K562 (cell line): ENCODE results near the gene DOCK4. TPM values are rescaled to one million over a fixed set of nuclear protein-coding genes. Genes with fewer than 3 reads are reported as not detected.

Experiments used
- ATAC-seq: fragments of 200-7000 bp; cut with Tn5 transposase; 3 replicates; pipeline ENCODE4 v1.9.1; 2020; ENCODE audit warnings: moderate library complexity
- BruUV-seq: library from RNA; stranded (reverse); fragments of 400-500 nt; replicated peaks from 2 replicates; lab custom pipeline; 2021; lab: Mats Ljungman, UMichigan
- CTCF ChIA-PET: fragments of 300-600 bp; formaldehyde crosslinking; extraction: SDS; loops from one replicate; lab custom pipeline; 2021; ENCODE audit warnings: low intra/inter-chr PET ratio; lab: Yijun Ruan, JAX
- POLR2A ChIA-PET: fragments of 300-600, 350-650 bp; sonication (Branson Sonifier 250); formaldehyde crosslinking; extraction: SDS; loops from one replicate; lab custom pipeline; 2021; ENCODE audit warnings: antibody characterized with exemption, inconsistent platforms; lab: Yijun Ruan, JAX
- DNase-seq, 4 experiments: peaks; one replicate each; pipeline versions ENCODE4 v3.0.0 to v3.0.0-alpha.2; 2011 to 2018; ENCODE audit warnings: low spot score in 3 of 4, mixed read lengths in 3 of 4; ENCODE audit errors: extremely low read depth in 1 of 4
- FAIRE-seq: peaks from 2 replicates; lab custom pipeline; 2011; peaks lifted over from hg19 to GRCh38; lab: Jason Lieb, UNC
- H2AFZ ChIP-seq: 2 replicates; pipeline ENCODE4 v1.6.0; 2011; ENCODE audit warnings: low read depth, low read length, control low read depth, inconsistent platforms
- H3K27ac ChIP-seq: fragments of 200-600 bp; 3 replicates; pipeline ENCODE4 v1.8.0; 2011; ENCODE audit warnings: low read depth, mild to moderate bottlenecking, control low read depth, inconsistent platforms, low read length, moderate library complexity, mixed read lengths; ENCODE audit errors: extremely low read depth
- H3K27me3 ChIP-seq, 2 experiments: fragments of 300-600 bp in 1 of 2; 2 replicates in 1 of 2; 3 replicates in 1 of 2; pipeline versions ENCODE4 v1.6.0 to v1.8.0; 2011; ENCODE audit warnings: inconsistent platforms in 2 of 2, low read length in 2 of 2, mild to moderate bottlenecking in 1 of 2, mixed read lengths in 1 of 2, moderate library complexity in 1 of 2; ENCODE audit not compliant: control insufficient read depth in 2 of 2, insufficient read depth in 2 of 2
- H3K36me3 ChIP-seq: fragments of 300-600 bp; 3 replicates; pipeline ENCODE4 v1.8.0; 2011; ENCODE audit warnings: mild to moderate bottlenecking, low read length, inconsistent platforms; ENCODE audit not compliant: control insufficient read depth, insufficient read depth
- H3K4me1 ChIP-seq, 2 experiments: fragments of 200-600 bp in 1 of 2; replicated peaks in 1 of 2; 2 replicates in 1 of 2; 3 replicates in 1 of 2; pipeline versions ENCODE4 v1.5.1 to v1.8.0; 2011; ENCODE audit warnings: inconsistent platforms in 2 of 2, low read length in 2 of 2, mild to moderate bottlenecking in 1 of 2, mixed read lengths in 1 of 2, moderate library complexity in 1 of 2; ENCODE audit not compliant: control insufficient read depth in 2 of 2, insufficient read depth in 2 of 2
- H3K4me2 ChIP-seq: 2 replicates; pipeline ENCODE4 v1.6.1; 2011; ENCODE audit warnings: low read length, control low read depth, inconsistent platforms, mixed read lengths; ENCODE audit not compliant: insufficient read depth
- H3K4me3 ChIP-seq: fragments of 200-600 bp; sonication (generic), shearing (Covaris generic); 2 replicates; pipeline ENCODE4 v1.5.1; 2016; ENCODE audit warnings: control low read depth, inconsistent platforms
- H3K79me2 ChIP-seq: fragments of 200-600 bp; 3 replicates; pipeline ENCODE4 v1.8.0; 2011; ENCODE audit warnings: low read length, inconsistent platforms; ENCODE audit not compliant: control insufficient read depth, insufficient read depth
- H3K9ac ChIP-seq, 2 experiments: 2 replicates each; pipeline versions ENCODE4 v1.6.0 to v1.6.1; 2011; ENCODE audit warnings: low read depth in 2 of 2, low read length in 2 of 2, control low read depth in 1 of 2, inconsistent platforms in 1 of 2, mild to moderate bottlenecking in 1 of 2, mixed read lengths in 1 of 2; ENCODE audit not compliant: insufficient read depth in 1 of 2
- H3K9me1 ChIP-seq: one replicate; pipeline ENCODE4 v1.6.0; 2011; ENCODE audit warnings: inconsistent platforms, mild to moderate bottlenecking, low read length, moderate library complexity; ENCODE audit not compliant: control insufficient read depth, insufficient read depth
- H3K9me3 ChIP-seq: replicated peaks from 2 replicates; pipeline ENCODE4 v1.5.1; 2011; ENCODE audit warnings: low read depth, low read length, inconsistent platforms; ENCODE audit not compliant: control insufficient read depth, insufficient read depth
- H4K20me1 ChIP-seq: replicated peaks from 2 replicates; pipeline ENCODE4 v1.6.1; 2011; ENCODE audit warnings: low read length, inconsistent platforms, mixed read lengths; ENCODE audit not compliant: control insufficient read depth, insufficient read depth
- KLF16 ChIP-seq: IDR thresholded peaks from 2 replicates; pipeline ENCODE4 v1.6.1; 2016; ENCODE audit warnings: antibody characterized with exemption
- MTF1 ChIP-seq: fragments of 250-450 bp; sonication (Bioruptor Pico); IDR thresholded peaks from 2 replicates; pipeline ENCODE4 v1.9.0; 2021; ENCODE audit warnings: moderate library complexity, mild to moderate bottlenecking, inconsistent platforms, borderline replicate concordance
- NR2C1 ChIP-seq, 2 experiments: fragments of 450-650 bp; IDR thresholded peaks; 2 replicates each; pipeline ENCODE4 v1.6.1; 2017; ENCODE audit warnings: mild to moderate bottlenecking in 2 of 2, antibody characterized with exemption in 1 of 2, inconsistent platforms in 1 of 2, missing compliant biosample characterization in 1 of 2, missing genetic modification characterization in 1 of 2
- PRPF4 ChIP-seq: fragments of 200-400 bp; formaldehyde crosslinking; IDR thresholded peaks from one replicate; pipeline ENCODE4 v1.6.1; 2017; ENCODE audit warnings: low read length, low read depth, mild to moderate bottlenecking; ENCODE audit not compliant: insufficient read depth, poor library complexity, severe bottlenecking
- SMAD2 ChIP-seq: fragments of 150-350 bp; IDR thresholded peaks from 2 replicates; pipeline ENCODE4 v1.6.1; 2014; ENCODE audit warnings: low read depth, mild to moderate bottlenecking, low read length
- SRSF9 ChIP-seq: fragments of 200-400 bp; formaldehyde crosslinking; IDR thresholded peaks from 2 replicates; pipeline ENCODE4 v1.6.1; 2017; ENCODE audit warnings: low read depth, low read length, borderline replicate concordance
- XRCC3 ChIP-seq: fragments of 450-650 bp; IDR thresholded peaks from 2 replicates; pipeline ENCODE4 v1.6.1; 2017; ENCODE audit warnings: mild to moderate bottlenecking, moderate library complexity
- ZKSCAN1 ChIP-seq: fragments of 150-350 bp; IDR thresholded peaks from 2 replicates; pipeline ENCODE4 v1.6.1; 2016; ENCODE audit warnings: low read depth, low read length
- ZNF583 ChIP-seq: fragments of 250-450 bp; sonication (Bioruptor Pico); IDR thresholded peaks from 2 replicates; pipeline ENCODE4 v1.4.0; 2020
- WGBS: fragments of 100-300 bp; shearing (Covaris generic); methylation state at CpG from one replicate; pipeline ENCODE4 v1.1.6; 2016; ENCODE audit warnings: low coverage, mixed read lengths; ENCODE audit not compliant: insufficient coverage; ENCODE audit errors: missing lambda C conversion rate; 5-methylcytosine and 5-hydroxymethylcytosine counted together
- in situ Hi-C: fragments of 300-500 bp; cut with MboI; formaldehyde crosslinking; loops from 4 replicates; pipeline ENCODE4 v1.15.0; 2018; ENCODE audit warnings: inconsistent platforms, mixed read lengths
- intact Hi-C: fragments of 100-400 bp; cut with micrococcal nuclease; formaldehyde crosslinking; loops from 2 replicates; pipeline ENCODE4 v1.14.2; 2022
- polyA plus RNA-seq, 8 experiments: library from polyadenylated mRNA; depleted of rRNA in 4 of 8; stranded (reverse) in 5 of 8; unstranded in 3 of 8; fragments of >200 nt; fragmentation: Nextera tagmentation in 2 of 8; fragmentation: Illumina TruSeq in 1 of 8; extraction: Ambion mirVana in 2 of 8; extraction: Trizol in 1 of 8; gene quantifications; 2 replicates each; pipeline versions ENCODE4 v1.2.1 to v1.2.3, GENCODE V29; 2011 to 2014; ENCODE audit warnings: inconsistent platforms in 1 of 8, missing spikeins in 1 of 8
- total RNA-seq, 7 experiments: library from RNA; depleted of rRNA in 6 of 7; stranded (reverse); fragments of >200 nt in 6 of 7; fragmentation: Illumina TruSeq in 2 of 7; extraction: Trizol in 2 of 7; gene quantifications; 2 replicates each; pipeline versions ENCODE4 v1.2.1 to v1.2.3, GENCODE V29; 2011 to 2021; ENCODE audit warnings: low replicate concordance in 1 of 7
- TF ChIP-seq, protein P1 (sequence below): fragments of 450-650 bp; formaldehyde crosslinking; IDR thresholded peaks from 2 replicates; pipeline ENCODE4 v1.4.0; 2022; ENCODE audit warnings: missing genetic modification characterization
- TF ChIP-seq, protein P2 (sequence below): sonication (generic); formaldehyde crosslinking; IDR thresholded peaks from 2 replicates; pipeline ENCODE4 v1.8.0; 2023; ENCODE audit warnings: missing genetic modification reagents, mild to moderate bottlenecking, borderline replicate concordance

DOCK4 gene
- total and polyA plus RNA-seq, 9 of the 15 experiments (the other 6 are each of a cell fraction or from before 2014, with no cell fraction given): 0.42 to 5.7 (median 2.3) TPM

DNA sequence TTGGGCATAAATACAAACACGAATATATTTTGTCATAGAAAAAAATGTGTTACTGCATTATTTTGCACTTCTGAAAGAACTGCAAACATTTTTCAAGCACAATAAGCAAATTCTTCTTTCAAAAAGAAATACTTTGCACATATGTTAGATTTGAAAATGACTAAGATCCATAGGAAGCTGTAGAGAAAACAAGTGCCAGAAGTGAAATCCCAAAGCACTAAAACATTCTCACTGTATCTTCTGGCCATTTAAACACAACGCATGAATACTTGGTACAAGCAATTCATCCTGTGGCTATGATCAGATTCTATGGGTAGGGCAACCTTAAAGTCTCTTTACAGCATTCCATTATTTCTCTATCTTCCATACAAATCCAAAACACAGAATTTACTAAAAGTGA is 418.5 kb downstream of the DOCK4 start:
- no peak overlapping the region for H3K4me3 ChIP-seq
- FAIRE-seq: no peak
- no peaks in the 10 kb centered on the region for H3K36me3 ChIP-seq
- H3K79me2 ChIP-seq: no peaks in the 10 kb centered on the region
- no peak for DNase-seq
- no peaks in the 10 kb centered on the region for H3K27me3 ChIP-seq
- CTCF ChIA-PET: no interaction called here
- no peak overlapping the region for H3K9ac ChIP-seq
- BruUV-seq: no TSS peak
- no peak for ATAC-seq
- H3K27ac ChIP-seq: no peak overlapping the region
- no peaks in the 10 kb centered on the region for H3K9me3 ChIP-seq
- 0% methylated on average over 2 of the region's 2 CpGs for WGBS
- no peaks in the 10 kb centered on the region for H4K20me1 ChIP-seq
- no peaks in the 10 kb centered on the region for H3K4me1 ChIP-seq
- H2AFZ ChIP-seq: no peak overlapping the region
- no peak overlapping the region for H3K4me2 ChIP-seq
- intact Hi-C loops: no loop called here
- POLR2A ChIA-PET: no interaction called here
- no peaks in the 10 kb centered on the region for H3K9me1 ChIP-seq
- in situ Hi-C loops: no loop called here
- TF ChIP-seq SRSF9 (no peak), SMAD2 (no peak), NR2C1 (IDR thresholded peaks at IDR 0.05) (no peak), NR2C1 (tag; IDR thresholded peaks at IDR 0.05) (no peak), KLF16 (no peak), PRPF4 (no peak), XRCC3 (no peak), ZNF583 (no peak), MTF1 (CRISPR knock-in tag) (no peak), ZKSCAN1 (no peak)
- TF ChIP-seq, protein P1, sequence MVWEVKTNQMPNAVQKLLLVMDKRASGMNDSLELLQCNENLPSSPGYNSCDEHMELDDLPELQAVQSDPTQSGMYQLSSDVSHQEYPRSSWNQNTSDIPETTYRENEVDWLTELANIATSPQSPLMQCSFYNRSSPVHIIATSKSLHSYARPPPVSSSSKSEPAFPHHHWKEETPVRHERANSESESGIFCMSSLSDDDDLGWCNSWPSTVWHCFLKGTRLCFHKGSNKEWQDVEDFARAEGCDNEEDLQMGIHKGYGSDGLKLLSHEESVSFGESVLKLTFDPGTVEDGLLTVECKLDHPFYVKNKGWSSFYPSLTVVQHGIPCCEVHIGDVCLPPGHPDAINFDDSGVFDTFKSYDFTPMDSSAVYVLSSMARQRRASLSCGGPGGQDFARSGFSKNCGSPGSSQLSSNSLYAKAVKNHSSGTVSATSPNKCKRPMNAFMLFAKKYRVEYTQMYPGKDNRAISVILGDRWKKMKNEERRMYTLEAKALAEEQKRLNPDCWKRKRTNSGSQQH (CRISPR knock-in tag): no peak
- TF ChIP-seq, protein P2, sequence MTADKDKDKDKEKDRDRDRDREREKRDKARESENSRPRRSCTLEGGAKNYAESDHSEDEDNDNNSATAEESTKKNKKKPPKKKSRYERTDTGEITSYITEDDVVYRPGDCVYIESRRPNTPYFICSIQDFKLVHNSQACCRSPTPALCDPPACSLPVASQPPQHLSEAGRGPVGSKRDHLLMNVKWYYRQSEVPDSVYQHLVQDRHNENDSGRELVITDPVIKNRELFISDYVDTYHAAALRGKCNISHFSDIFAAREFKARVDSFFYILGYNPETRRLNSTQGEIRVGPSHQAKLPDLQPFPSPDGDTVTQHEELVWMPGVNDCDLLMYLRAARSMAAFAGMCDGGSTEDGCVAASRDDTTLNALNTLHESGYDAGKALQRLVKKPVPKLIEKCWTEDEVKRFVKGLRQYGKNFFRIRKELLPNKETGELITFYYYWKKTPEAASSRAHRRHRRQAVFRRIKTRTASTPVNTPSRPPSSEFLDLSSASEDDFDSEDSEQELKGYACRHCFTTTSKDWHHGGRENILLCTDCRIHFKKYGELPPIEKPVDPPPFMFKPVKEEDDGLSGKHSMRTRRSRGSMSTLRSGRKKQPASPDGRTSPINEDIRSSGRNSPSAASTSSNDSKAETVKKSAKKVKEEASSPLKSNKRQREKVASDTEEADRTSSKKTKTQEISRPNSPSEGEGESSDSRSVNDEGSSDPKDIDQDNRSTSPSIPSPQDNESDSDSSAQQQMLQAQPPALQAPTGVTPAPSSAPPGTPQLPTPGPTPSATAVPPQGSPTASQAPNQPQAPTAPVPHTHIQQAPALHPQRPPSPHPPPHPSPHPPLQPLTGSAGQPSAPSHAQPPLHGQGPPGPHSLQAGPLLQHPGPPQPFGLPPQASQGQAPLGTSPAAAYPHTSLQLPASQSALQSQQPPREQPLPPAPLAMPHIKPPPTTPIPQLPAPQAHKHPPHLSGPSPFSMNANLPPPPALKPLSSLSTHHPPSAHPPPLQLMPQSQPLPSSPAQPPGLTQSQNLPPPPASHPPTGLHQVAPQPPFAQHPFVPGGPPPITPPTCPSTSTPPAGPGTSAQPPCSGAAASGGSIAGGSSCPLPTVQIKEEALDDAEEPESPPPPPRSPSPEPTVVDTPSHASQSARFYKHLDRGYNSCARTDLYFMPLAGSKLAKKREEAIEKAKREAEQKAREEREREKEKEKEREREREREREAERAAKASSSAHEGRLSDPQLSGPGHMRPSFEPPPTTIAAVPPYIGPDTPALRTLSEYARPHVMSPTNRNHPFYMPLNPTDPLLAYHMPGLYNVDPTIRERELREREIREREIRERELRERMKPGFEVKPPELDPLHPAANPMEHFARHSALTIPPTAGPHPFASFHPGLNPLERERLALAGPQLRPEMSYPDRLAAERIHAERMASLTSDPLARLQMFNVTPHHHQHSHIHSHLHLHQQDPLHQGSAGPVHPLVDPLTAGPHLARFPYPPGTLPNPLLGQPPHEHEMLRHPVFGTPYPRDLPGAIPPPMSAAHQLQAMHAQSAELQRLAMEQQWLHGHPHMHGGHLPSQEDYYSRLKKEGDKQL (CRISPR knock-in tag): no peak
